ENCODE measurements around the gene ADAD1.

The ADAD1 gene

GRCh38 chr4:122456231-122457116 is 77.7 kb downstream of the ADAD1 start, which contains the start of gene IL2:
TSS of gene IL2 (minus strand) at chr4:122456725. CDS start at chr4:122456440, 285 bp downstream.
- no peak for DNase-seq (ENCODE audit: low read depth)

GRCh38 chr4:122458625-122459024 is 79.8 kb downstream of the ADAD1 start:
- no peak for DNase-seq (ENCODE audit: low read depth)

GRCh38 chr4:122469457-122469856 is 90.6 kb downstream of the ADAD1 start:
- DNase-seq (ENCODE audit: low read depth): no peak

- DNase-seq (ENCODE audit: low read depth): no peak
Measured at GRCh38 chr4:122475233-122475632, 96.4 kb downstream of the ADAD1 start.

- DNase-seq (ENCODE audit: low read depth): no peak
Measured at GRCh38 chr4:122476126-122476525, 97.3 kb downstream of the ADAD1 start.

GRCh38 chr4:122476745-122477144 is 97.9 kb downstream of the ADAD1 start:
- no peak for DNase-seq (ENCODE audit: low read depth)

Measured in stimulated activated CD8-positive, alpha-beta memory T cell treated with anti-CD3 and anti-CD28 coated beads, Interleukin-12 subunit alpha, Interleukin-12 subunit beta, amount 100 ng/mL, for 4 hours (primary cell).